RWPE1 (cell line): ENCODE data around the gene NFKB1.
A peak's percentile ranks its signal among the peaks of the same experiment; 100 is the strongest.

Experiments used
- CTCF ChIA-PET: fragments of 350-600 bp; sonication (Branson Sonifier 250); formaldehyde crosslinking; extraction: SDS; loops from one replicate; lab custom pipeline; 2021; lab: Yijun Ruan, JAX
- POLR2A ChIA-PET: fragments of 400-600 bp; formaldehyde crosslinking; extraction: SDS; loops from one replicate; lab custom pipeline; 2020; ENCODE audit warnings: antibody characterized with exemption; ENCODE audit not compliant: low non-redundant PET; lab: Yijun Ruan, JAX
- DNase-seq: peaks from one replicate; pipeline ENCODE4 v3.0.0; 2012; ENCODE audit warnings: low spot score
- H3K27ac ChIP-seq: fragments of 450-650 bp; 2 replicates; pipeline ENCODE4 v1.5.1; 2017
- TF ChIP-seq, protein P1 (sequence below): fragments of 450-650 bp; conservative IDR thresholded peaks from 2 replicates; pipeline ENCODE4 v1.5.1; 2017; ENCODE audit warnings: low read depth, mild to moderate bottlenecking

NFKB1 gene, protein sequence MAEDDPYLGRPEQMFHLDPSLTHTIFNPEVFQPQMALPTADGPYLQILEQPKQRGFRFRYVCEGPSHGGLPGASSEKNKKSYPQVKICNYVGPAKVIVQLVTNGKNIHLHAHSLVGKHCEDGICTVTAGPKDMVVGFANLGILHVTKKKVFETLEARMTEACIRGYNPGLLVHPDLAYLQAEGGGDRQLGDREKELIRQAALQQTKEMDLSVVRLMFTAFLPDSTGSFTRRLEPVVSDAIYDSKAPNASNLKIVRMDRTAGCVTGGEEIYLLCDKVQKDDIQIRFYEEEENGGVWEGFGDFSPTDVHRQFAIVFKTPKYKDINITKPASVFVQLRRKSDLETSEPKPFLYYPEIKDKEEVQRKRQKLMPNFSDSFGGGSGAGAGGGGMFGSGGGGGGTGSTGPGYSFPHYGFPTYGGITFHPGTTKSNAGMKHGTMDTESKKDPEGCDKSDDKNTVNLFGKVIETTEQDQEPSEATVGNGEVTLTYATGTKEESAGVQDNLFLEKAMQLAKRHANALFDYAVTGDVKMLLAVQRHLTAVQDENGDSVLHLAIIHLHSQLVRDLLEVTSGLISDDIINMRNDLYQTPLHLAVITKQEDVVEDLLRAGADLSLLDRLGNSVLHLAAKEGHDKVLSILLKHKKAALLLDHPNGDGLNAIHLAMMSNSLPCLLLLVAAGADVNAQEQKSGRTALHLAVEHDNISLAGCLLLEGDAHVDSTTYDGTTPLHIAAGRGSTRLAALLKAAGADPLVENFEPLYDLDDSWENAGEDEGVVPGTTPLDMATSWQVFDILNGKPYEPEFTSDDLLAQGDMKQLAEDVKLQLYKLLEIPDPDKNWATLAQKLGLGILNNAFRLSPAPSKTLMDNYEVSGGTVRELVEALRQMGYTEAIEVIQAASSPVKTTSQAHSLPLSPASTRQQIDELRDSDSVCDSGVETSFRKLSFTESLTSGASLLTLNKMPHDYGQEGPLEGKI

DNA sequence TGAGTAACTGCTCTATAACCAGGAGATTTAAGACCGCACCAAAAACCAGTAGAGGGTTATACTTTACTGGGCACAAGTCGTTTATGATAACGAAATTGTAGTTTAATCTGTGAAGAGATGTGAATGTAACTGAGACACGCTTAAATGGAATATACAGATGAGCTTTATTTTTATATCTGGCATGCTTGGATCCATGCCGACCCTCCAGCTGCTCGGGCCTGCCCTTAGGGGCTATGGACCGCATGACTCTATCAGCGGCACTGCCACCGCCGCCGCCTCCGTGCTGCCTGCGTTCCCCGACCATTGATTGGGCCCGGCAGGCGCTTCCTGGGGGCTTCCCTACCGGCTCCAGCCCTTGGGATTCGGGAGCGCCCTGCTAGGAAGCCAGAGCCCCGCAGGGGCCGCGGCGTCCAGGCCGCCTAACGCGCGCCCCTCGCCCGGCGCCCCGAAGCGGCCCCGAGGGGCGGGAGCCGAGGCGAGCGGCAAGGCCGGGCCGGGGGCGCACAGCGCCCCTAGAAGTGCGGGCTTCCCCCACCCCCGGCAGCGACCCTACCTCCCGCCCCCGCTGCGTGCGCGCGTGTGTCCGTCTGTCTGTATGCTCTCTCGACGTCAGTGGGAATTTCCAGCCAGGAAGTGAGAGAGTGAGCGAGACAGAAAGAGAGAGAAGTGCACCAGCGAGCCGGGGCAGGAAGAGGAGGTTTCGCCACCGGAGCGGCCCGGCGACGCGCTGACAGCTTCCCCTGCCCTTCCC is at the start of gene NFKB1:
Gene NFKB1, plus strand, starts transcription at position 664 of the 751 bp plus-strand sequence. CDS start 24,160 bp downstream, outside the sequence.
- CTCF ChIA-PET = interaction anchor here (0.6 kb wide), 1 partner anchor 69 kb away, joined by 4 read pairs; no protein-coding TSS in a partner anchor

DNA sequence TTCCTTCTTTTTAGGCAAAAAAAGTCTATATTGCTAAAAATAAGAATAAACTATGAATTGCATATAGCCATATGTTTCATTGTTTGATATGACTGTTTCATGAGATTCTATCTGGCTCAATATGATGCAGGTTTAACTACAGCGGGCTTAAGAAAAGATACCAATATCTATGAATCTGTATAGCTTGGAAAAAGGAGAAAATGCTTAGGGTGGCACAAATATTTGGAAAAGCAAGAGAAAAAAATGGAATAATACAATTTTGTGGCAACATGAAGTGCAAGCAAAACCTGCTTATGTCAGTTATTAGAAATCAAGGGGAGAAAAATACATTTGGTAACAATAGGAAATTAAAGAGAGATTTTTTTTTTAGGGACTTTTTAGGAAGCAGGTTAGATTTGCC is 48.3 kb upstream of the NFKB1 start:
- TF ChIP-seq, protein P1, sequence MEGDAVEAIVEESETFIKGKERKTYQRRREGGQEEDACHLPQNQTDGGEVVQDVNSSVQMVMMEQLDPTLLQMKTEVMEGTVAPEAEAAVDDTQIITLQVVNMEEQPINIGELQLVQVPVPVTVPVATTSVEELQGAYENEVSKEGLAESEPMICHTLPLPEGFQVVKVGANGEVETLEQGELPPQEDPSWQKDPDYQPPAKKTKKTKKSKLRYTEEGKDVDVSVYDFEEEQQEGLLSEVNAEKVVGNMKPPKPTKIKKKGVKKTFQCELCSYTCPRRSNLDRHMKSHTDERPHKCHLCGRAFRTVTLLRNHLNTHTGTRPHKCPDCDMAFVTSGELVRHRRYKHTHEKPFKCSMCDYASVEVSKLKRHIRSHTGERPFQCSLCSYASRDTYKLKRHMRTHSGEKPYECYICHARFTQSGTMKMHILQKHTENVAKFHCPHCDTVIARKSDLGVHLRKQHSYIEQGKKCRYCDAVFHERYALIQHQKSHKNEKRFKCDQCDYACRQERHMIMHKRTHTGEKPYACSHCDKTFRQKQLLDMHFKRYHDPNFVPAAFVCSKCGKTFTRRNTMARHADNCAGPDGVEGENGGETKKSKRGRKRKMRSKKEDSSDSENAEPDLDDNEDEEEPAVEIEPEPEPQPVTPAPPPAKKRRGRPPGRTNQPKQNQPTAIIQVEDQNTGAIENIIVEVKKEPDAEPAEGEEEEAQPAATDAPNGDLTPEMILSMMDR = no peak
- no peak for DNase-seq
- CTCF ChIA-PET = no interaction called here
- H3K27ac ChIP-seq = no peak overlapping the region
- POLR2A ChIA-PET = no interaction called here

More for the DNA sequence above, at the start of gene NFKB1:
- TF ChIP-seq, protein P1 = no peak
- peak within 1 kb of the TSS; percentile 98 for H3K27ac ChIP-seq
- peak; percentile 52 for DNase-seq
- POLR2A ChIA-PET = no interaction called here

- no peak overlapping the region for H3K27ac ChIP-seq
- CTCF ChIA-PET = interaction anchor here (0.7 kb wide), 2 partner anchors 550 to 593 kb away, joined by 3 read pairs; no protein-coding TSS in a partner anchor
- TF ChIP-seq, protein P1 = no peak
- DNase-seq = no peak
- POLR2A ChIA-PET = no interaction called here
These were observed 47.3 kb upstream of the NFKB1 start for GRCh38 chr4:102453827-102454226.

- no peak overlapping the region for H3K27ac ChIP-seq
- POLR2A ChIA-PET = no interaction called here
- CTCF ChIA-PET = interaction anchor here (0.6 to 0.7 kb wide), 3 partner anchors 284 to 593 kb away, joined by 3 read pairs; no protein-coding TSS in a partner anchor
- TF ChIP-seq, protein P1 = no peak
- DNase-seq = no peak
These were observed 46.9 kb upstream of the NFKB1 start for GRCh38 chr4:102454268-102454667.

GRCh38 chr4:102454981-102455685 is 46.0 kb upstream of the NFKB1 start:
- POLR2A ChIA-PET = no interaction called here
- CTCF ChIA-PET = interaction anchor here (0.6 kb wide), 1 partner anchor 283 kb away, joined by 3 read pairs; no protein-coding TSS in a partner anchor
- TF ChIP-seq, protein P1 = no peak
- H3K27ac ChIP-seq = no peak overlapping the region
- DNase-seq = no peak
